ENCODE results near the gene LRRFIP1.

DNA sequence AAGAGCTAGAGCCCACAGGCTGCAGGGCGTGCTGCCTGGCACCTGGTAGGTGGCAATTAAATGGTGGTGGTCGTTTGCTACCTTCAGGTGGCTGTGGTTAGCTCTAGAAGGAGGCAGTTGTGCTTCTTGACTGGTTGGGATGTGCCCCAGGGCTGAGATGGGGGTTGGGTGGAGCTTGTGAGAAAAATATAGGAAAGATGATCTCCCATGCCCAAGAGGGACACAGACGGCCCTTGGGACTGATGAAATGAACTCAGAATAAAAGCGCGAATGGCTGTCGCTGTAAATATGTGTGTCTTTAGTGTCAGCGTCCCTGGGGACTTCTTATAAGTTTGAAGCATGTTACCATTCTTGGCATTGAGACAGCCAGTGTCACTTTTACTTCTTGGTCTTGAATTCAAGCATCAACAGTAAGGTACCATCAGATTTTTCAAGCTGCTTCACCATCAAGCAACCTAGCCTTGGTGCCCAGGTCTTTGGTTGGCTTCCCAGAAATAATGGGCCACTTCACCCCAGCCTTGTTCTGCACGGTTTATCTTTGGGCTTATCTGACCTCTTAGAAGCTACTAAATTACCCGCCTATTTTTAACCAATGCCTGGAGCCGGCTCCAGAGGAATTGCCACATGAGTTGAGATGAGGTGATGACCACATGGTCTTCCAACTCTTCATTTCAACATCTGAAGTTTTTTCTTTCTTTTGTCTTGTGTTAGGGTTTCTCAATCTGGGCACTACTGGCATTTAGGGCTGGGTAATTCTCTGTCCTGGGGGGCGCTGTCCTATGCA, 11.9 kb downstream of the LRRFIP1 start:
- TF ChIP-seq, protein P1, sequence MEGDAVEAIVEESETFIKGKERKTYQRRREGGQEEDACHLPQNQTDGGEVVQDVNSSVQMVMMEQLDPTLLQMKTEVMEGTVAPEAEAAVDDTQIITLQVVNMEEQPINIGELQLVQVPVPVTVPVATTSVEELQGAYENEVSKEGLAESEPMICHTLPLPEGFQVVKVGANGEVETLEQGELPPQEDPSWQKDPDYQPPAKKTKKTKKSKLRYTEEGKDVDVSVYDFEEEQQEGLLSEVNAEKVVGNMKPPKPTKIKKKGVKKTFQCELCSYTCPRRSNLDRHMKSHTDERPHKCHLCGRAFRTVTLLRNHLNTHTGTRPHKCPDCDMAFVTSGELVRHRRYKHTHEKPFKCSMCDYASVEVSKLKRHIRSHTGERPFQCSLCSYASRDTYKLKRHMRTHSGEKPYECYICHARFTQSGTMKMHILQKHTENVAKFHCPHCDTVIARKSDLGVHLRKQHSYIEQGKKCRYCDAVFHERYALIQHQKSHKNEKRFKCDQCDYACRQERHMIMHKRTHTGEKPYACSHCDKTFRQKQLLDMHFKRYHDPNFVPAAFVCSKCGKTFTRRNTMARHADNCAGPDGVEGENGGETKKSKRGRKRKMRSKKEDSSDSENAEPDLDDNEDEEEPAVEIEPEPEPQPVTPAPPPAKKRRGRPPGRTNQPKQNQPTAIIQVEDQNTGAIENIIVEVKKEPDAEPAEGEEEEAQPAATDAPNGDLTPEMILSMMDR (IDR thresholded peaks at IDR 0.05; ENCODE audit: low read length) = no peak
- TF ChIP-seq EZH2 (optimal IDR thresholded peaks at IDR 0.05; ENCODE audit: low read depth, low read length) = no peak
- TF ChIP-seq EZH2phosphoT487 (IDR thresholded peaks at IDR 0.05; ENCODE audit: low read length) = no peak

Data from MM.1S (cell line).